Gastrocnemius medialis (tissue), 4 donors: ENCODE data around the gene TXLNB.

ENCODE experiments used
- CTCF ChIP-seq, 5 experiments: fragments of 450-650 bp in 3 of 5; fragments of 200-600 bp in 2 of 5; sonication (generic) in 2 of 5; IDR thresholded peaks in 4 of 5; conservative IDR thresholded peaks in 1 of 5; 1 replicate in 4 of 5; 2 replicates in 1 of 5; pipeline ENCODE4 v1.5.1; 2016 to 2019; ENCODE audit warnings: antibody characterized with exemption in 5 of 5, mild to moderate bottlenecking in 3 of 5, moderate library complexity in 3 of 5
- POLR2A ChIP-seq, 2 donors: fragments of 450-650 bp; IDR thresholded peaks; one replicate each; pipeline ENCODE4 v1.6.1; 2017; ENCODE audit warnings: antibody characterized with exemption in 2 of 2, mild to moderate bottlenecking in 2 of 2, moderate library complexity in 2 of 2

GRCh38 chr6:139320081-139320480 lies 28.3 kb upstream of the TXLNB start:
- no peak for TF ChIP-seq CTCF (IDR thresholded peaks at IDR 0.05 in 4 of 5, conservative IDR thresholded peaks at IDR 0.05 in 1 of 5)
- TF ChIP-seq POLR2A (IDR thresholded peaks at IDR 0.05) = no peak
